A549 treated with AZD2906 at 1 μM for 4 hours (cell line): ENCODE measurements around the gene LANCL2. TPM values are rescaled to one million over a fixed set of nuclear protein-coding genes. Genes with fewer than 3 reads are reported as not detected.

Experiments
- total RNA-seq: library from RNA; stranded (reverse); fragments of 200-300 nt; extraction: Qiagen RNA extraction; gene quantifications from 5 replicates; pipeline ENCODE4 v1.2.3, GENCODE V29; 2022

The LANCL2 gene, protein sequence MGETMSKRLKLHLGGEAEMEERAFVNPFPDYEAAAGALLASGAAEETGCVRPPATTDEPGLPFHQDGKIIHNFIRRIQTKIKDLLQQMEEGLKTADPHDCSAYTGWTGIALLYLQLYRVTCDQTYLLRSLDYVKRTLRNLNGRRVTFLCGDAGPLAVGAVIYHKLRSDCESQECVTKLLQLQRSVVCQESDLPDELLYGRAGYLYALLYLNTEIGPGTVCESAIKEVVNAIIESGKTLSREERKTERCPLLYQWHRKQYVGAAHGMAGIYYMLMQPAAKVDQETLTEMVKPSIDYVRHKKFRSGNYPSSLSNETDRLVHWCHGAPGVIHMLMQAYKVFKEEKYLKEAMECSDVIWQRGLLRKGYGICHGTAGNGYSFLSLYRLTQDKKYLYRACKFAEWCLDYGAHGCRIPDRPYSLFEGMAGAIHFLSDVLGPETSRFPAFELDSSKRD
- 12.8 to 15.6 TPM (median 14.8 TPM) in 5 replicates for total RNA-seq

DNA sequence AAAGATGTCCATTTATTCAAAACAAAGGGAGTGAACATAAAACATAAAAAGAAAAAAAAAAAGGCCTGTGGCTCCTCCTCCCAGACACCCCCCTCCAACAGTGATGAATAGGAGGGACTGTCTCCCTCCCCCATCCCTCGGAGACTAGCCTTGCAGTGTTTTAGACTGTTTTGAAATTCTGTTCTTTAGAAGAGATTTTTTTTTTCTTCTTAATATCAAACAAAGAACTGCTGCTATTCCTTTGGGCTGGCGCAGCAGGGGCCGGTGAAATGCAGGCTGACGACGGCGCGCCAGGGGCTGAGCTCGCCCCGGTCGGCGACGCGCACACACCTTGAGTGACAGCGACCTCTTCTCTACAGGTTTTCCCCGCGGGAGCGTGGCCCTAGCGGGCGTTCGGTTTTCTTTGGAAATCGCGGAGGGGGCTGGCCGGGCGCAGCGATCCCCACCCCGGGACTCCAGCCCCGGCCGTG is at the start of gene LANCL2:
Gene LANCL2 (plus strand): TSS at position 133 of the 470 bp plus-strand sequence. CDS start 689 bp downstream, outside the sequence.

Other genes with a start within 250 kb of the LANCL2 start
- gene VOPP1, start 207.2 kb downstream of the LANCL2 start, total RNA-seq = 86.8 to 90.2 TPM (median 88.0 TPM) in 5 replicates